ENCODE measurements around the gene KRTAP5-2.

DNA sequence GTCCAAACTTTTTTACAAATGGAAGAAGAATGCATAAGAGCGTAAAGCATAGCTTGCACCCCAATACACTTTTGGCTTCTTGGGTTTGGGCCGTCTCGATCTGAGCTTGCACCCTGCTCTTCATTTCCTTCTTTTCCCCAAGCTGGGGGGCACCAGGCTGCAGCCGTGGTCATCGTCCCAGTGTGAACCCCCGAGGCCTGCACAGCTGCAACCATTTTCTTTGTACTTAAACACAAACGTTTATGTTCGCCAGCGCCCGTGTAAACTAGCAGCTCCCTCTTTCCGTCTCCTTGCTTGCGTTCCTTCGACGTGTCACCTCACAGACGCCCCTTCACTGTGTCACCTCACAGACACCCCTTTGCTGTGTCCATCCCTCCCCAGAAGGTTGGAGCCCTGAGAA is 41.6 kb upstream of the KRTAP5-2 start:
- TF ChIP-seq, protein P1, sequence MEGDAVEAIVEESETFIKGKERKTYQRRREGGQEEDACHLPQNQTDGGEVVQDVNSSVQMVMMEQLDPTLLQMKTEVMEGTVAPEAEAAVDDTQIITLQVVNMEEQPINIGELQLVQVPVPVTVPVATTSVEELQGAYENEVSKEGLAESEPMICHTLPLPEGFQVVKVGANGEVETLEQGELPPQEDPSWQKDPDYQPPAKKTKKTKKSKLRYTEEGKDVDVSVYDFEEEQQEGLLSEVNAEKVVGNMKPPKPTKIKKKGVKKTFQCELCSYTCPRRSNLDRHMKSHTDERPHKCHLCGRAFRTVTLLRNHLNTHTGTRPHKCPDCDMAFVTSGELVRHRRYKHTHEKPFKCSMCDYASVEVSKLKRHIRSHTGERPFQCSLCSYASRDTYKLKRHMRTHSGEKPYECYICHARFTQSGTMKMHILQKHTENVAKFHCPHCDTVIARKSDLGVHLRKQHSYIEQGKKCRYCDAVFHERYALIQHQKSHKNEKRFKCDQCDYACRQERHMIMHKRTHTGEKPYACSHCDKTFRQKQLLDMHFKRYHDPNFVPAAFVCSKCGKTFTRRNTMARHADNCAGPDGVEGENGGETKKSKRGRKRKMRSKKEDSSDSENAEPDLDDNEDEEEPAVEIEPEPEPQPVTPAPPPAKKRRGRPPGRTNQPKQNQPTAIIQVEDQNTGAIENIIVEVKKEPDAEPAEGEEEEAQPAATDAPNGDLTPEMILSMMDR (IDR thresholded peaks at IDR 0.05; ENCODE audit: insufficient read depth, low read depth, low read length), result no peak
- no peak for TF ChIP-seq EZH2 (IDR thresholded peaks at IDR 0.05; ENCODE audit: insufficient read depth, low read length)

All from astrocyte (in vitro differentiated cells and primary cell).